ENCODE results near the gene SND1.

The SND1 gene

DNA sequence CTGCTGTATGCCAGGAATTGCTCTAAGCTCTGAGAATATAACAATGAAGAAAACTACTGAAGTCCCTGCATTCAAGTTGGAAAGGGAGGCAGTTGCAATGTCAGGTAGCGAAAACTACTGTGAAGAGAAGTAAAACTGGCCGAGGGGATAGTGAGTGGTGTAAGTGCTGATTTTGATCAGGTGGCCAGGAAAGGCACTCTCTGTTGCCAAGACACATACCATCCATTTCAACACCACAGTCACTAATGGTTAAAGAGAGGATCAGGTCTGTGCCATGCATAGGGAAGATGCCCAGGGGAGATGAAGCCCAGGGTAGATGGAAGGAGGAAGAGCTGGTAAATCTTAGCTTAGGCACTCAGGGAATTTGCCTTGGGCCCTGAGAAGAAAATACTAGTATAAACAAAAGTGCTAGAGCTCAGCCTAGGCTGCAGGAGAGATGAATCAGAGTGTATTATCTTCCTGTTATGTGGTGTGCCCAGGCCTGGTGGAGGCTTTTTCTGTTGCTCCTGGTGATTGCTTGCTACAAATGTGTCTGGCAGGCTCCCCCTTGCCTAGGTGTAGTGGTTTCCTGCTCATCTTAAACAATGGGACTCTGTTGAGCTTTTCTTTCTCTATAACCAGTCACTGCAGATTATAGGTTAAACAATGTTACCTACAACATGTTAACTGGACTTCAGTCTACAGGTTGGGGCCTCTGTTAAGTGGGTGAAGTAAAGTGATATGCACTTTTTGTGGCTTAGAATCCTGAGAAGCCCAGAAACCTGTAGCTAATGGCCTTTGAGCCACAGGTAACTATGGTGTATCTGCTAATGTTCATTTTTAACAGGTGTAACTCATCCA, 253.7 kb downstream of the SND1 start:
- peak; percentile 65 for DNase-seq (ENCODE audit: low read depth)

DNA sequence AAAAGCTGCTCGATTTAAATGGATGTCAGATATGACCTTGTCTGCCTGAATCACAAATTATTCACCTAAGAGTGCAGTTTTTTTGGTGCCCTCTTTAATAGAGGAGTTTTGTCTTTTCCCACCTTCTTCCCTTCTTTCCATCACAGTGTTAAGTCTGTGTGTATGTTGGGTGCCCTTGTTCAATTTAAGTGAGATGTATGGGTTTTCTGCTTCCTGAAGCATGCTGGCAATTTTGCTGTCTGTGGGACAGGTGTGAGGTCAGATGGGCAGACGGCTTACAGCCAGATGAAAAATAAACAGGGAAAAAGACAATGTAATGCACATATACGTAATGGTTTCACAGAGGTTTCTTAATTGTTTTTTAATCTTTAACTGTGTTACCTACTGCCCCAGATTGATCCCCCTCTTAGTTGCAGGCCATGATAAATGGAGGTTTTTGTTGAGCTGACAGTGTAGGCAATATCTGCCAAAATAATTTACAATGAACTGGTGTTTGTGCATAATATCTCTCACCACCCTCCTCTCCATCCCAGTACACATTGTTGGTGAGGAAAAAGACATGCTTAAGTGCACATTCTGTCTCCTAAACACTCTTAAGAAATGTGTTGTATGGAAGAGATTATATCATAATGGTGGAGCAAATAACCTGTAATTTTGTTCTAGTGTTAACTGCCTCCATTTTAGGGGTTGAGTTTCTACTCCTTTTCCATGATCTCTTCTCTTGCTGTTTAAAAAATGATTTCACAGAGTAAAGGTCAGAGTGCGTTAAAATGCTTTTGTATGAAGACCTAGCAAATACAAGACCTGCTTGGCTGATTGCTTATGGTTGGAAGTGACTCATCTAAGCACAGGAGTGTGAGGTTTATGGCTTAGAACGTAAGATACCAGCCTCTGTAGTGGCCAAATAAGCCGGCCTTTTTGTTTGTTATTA, 255.4 kb downstream of the SND1 start:
- DNase-seq (ENCODE audit: low read depth): peak; percentile 82

DNA sequence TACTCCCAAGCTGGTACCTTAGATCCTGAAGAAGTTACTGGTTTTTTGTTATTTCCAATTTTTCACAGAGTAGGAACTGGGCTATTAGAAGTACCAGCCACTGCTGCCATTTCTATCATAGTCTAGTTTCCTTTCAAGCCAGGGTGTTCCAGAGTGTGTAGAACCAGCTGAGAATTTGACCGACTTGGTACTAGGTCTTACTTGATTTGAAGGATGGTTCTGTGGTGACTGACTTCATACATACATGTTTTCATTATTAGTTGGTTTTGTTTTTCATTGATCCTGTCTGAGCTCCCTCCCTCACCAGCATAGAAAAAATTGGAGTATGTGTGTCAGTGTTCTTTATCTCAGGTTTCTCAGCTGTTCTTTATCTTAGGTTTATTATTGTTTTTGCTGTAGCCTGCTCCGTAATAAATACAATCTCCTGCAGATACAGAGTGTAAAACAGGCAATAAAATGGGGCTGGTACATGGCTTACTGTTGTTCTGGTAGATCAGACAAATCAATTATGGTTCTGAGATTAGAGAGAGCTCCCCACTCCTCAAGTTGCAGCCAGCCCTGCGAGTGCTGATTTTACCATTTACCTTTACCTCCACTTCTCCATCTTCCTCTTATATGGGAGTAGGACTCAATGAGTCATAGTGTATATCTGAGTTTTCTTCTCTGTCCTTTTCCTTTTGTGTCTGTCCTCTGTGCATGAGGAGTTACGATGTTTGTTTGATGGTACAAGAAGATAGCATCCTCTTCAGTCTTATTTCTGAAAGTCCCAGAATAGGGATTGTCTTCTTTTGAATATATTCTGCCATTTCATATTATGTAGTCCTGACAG, 256.6 kb downstream of the SND1 start:
- DNase-seq (ENCODE audit: low read depth): no peak

DNA sequence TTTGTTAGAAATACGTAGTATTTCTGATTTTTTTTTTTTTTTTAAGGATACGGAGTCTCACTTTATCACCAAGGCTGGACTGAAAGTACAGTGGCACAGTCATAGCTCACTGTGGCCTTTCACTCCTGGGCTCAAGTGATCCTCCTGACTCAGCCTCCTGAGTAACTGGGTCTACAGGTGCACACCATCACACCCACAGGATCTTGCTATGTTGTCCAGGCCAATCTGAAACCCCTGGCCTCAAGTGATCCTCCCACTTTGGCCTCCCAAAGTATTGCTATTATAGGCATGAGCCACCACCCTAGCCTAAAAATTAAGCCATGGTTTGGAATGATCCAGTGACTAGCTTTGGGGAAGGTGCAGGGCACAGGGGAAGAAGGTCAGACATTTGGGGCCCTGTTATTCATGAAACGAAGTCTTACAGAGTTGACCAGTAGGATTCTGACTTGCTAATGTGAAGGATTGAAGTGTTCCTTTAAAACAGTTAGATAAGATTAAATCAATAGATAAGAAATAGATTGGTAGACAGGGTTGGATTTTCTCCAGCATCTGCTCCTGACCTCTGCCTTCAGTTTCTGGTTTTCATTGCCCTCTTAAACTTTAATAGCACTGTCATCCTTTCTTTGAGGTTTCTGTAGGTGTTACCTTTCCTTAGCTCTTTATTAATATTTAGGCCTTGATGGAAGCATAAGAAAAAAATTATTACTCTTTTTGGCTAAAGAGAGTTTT, 257.6 kb downstream of the SND1 start:
- no peak for DNase-seq (ENCODE audit: low read depth)

DNA sequence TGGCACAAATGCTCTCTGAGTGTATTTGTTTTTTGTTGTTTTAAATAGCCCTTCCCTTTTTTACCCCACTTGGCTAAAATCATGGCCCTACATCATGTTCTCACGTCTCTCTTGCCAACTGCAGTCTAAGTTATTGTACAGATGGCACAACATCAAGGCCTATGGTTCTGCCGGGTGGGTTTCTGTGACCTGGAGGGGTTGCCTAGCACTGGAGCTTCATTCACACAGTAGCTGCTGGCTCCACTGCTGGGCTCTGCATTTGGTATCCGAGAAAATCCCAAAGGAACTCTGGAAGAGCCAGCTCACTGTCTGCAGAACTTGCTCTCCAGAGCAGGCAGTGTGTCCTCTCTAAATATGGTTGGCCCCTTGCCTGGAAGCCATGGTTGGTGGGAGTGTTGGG, 258.7 kb downstream of the SND1 start:
- DNase-seq (ENCODE audit: low read depth): no peak

DNA sequence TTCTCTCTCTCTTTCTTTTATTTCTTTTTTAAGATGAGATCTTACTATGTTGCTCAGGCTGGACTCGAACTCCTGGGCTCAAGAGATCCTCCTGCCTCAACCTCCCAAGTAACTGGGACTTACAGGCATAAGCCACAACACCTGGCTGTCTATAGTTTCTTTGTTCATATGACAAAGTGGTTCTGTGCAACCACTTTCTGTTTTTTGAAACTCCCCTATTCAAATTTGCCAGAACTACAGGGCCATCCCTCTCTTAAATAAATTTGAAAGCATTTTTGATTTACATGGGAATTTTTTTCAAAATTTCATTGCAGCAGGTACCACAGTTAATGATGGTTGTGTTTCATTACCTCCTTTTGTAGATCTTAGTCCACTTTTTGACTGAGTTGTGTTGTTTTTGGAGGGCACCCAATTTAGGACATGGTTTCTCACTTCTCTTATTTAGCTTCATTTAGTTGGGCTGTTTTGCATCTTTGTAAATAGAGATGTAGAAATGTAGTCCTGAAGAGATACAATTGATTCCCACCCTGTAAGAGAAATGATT, 260.0 kb downstream of the SND1 start:
- no peak for DNase-seq (ENCODE audit: low read depth)

DNA sequence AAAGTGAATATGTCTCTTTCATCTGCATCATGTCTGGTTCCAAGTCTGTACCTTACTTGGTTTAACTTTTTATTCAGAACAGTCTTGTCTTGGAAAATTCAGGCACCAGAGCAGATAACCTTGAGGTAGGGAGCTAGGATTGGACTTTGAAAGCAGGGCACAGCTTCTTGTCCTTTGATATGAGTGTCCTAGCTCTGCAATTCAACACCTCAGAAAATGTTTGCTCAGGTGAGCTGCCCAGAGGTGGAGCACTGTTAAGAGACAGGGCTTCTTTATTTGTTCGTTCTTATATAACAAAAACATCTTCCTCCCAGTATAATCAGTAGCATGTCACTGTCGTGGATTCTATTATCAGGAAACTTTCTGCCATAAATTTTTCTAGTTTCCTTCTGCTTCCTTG, 260.9 kb downstream of the SND1 start:
- DNase-seq (ENCODE audit: low read depth): no peak

DNA sequence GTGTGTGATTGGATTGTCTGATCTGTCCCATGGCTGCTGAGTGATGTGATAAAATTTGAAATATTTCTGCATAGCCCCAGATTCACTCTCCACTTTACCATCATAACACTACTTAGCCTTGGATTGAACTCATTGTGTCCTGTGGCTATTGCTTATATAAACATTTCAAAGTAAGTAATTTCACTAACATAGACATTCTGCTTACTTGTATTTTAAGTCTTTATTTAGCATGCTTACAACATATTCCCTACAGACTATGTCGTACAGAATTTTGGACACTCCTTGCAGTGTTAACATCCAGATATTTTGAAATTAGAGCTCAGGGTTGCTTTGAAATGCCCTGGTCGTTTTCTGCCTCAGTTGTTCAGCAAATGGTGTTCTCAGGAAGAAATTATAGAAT, 261.7 kb downstream of the SND1 start:
- no peak for DNase-seq (ENCODE audit: low read depth)

DNA sequence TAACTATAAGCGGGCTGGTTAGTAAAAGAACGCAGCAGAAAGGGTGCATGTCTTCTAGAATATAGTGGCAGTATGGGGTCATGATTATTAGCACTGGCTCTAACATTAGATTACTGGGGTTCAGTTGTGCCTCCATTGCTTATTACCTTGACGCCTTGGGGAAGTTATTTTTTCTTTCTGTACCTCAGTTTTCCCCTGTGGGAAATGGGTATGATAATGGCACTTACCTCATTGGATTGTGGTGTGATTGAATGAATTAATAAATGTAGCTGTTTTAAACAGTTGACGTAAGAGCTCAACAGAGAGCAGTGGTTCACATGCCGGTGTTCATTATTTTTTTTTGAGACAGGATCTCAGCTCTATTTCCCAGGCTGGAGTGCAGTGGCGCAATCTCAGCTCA, 262.7 kb downstream of the SND1 start:
- DNase-seq (ENCODE audit: low read depth): no peak

DNA sequence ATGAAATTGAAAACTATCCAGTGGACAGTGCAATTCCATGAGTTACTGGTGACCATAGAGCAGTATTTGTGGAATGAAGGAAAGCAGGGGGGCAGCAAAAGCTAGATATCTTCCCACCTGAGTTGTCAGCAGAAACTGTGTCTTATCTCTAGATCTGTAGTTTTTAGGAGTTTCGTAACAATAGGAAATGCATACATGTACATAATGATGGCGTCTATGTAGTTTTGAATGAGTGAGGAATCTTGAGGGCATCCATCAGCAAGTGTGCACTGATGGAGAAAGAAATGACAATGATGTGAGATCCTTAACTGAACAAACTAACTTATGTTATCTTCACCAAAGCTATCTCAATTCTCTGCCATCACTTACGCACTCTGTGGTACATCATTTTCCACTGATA, 264.7 kb downstream of the SND1 start:
- no peak for DNase-seq (ENCODE audit: low read depth)

DNA sequence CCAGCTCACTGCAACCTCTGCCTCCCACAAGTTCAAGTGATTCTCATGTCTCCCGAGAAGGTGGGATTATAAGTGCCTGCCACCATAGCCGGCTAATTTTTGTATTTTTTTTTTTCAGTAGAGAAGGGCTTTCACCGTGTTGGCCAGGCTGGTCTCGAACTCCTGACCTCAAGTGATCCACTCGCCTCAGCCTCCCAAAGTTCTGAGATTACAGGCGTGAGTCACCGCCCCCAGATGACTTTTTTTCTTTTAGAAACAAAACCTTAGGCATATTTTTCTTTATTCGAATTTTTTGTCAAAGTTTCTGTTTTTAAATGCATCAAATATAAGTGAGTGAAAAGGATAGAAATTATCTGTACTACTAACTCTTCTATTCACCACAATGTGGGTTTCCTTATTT, 266.1 kb downstream of the SND1 start:
- peak; percentile 35 for DNase-seq (ENCODE audit: low read depth)

DNA sequence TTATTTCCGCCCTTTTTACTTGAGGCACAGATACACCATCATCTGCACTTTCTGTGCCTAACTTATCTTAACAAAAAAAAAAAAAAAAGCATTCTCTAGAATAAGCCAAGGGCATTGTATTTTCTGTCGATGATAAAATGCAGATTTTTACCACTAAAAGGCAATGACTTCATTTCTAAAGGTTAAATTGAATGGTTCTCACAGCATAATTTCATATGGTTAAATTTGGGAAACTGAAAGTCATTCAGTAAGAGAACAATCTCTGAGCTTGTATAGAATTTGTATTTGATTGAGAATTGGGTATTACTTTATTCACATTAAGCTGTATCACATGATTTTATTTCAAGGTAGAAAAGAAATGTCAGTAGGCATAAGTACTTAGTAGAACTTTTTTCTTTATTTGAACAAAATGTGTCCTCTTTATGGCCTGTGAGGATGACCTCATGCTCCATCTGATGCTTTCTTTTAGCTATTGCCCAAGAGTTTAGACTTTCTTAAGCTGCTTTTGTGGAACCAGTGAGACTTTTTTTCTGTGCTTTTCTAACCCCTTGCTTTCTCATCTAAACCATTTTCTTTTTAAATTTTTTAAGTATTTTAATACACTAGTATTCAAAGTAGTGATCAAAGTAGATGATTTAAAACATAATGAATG, 268.9 kb downstream of the SND1 start:
- DNase-seq (ENCODE audit: low read depth): peak; percentile 80

DNA sequence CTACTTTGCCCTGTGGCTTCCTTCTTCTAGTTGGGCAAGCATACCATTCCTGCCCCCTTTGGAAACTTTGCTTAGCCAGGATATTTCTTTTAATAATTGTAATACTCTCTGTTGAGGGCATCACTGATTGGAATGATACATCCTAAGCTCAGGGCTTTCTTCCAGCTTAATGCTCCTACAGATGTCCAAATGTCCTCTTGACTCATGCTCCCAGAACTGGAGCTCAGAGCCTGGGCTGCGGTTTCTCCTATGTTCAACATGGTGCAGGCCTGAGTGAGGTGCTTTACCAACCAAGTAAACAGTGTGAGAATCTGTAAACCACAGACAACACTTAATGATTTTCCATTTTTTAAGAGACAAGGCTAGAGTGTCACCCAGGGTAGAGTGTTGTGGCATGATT, 270.7 kb downstream of the SND1 start:
- peak; percentile 80 for DNase-seq (ENCODE audit: low read depth)

DNA sequence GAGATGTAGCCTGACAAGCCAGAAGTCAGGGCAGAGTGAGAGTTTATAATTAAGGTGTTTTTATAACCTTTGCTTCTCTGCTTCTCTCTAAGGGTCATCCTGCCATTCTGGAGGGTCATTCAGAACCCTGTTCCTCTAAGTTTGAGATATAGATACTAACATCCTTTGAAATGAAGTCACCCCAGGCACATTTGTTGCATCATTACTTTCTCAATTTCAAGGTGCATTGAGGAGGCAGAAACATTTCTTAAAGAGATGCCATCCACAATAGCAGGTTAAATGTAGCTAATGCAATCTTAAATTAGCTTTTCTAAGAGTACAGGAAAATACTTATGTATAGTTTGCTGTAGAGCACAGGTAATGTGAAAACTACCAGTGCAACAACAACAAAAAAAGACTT, 272.9 kb downstream of the SND1 start:
- no peak for DNase-seq (ENCODE audit: low read depth)

DNA sequence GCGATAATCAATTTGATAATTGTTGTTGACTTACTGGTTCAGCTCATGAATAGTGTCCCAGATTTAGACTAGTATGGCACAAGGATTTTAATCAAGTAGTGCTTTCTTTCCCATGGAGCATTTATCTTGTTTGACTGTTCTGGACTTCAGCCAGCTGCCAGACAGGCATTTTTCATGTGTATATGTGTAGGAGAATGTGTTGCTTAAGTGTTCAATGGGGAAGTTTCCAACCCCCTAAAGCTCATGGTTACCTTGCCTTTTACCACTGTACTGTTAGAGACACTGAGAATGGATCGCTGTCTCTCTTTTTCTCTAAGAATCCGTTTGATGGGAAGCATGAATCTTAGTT, 275.3 kb downstream of the SND1 start:
- DNase-seq (ENCODE audit: low read depth): peak; percentile 75

DNA sequence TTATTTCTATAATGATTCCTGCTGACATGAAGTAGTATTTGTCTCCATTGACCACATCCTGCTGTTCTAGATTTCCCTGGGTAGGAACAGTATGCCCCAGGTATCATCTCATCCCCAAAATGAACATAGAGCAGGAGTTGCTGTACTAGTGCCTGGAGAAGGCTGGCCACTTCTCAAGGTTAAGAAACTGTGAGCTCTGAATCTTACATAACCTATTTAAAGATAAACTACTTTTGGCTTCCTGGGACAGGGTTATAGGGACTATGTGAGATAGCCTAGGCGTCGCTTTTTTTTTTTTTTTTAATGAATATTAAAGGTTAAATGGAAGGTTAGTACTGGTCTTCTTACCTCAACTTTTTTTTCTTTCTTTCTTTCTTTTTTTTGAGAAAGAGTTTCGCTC, 276.2 kb downstream of the SND1 start:
- no peak for DNase-seq (ENCODE audit: low read depth)

DNA sequence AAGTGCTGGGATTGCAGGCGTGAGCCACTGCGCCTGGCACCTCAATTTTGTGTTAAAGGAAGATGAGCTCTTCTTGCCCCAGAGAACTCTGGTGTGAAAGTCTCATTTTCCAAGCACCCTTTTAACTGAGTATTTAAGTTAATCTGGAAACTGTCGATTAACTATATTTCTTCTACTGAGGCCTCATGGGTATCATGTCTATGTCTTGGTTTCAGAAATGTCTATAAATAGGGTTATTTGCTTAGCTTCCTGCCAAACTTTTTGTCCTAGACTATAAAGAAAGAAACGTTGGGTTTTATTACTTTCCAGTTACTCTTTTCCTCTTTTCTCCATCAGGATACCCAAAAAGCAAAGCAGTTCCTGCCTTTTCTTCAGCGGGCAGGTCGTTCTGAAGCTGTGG, 276.9 kb downstream of the SND1 start:
- DNase-seq (ENCODE audit: low read depth): no peak

DNA sequence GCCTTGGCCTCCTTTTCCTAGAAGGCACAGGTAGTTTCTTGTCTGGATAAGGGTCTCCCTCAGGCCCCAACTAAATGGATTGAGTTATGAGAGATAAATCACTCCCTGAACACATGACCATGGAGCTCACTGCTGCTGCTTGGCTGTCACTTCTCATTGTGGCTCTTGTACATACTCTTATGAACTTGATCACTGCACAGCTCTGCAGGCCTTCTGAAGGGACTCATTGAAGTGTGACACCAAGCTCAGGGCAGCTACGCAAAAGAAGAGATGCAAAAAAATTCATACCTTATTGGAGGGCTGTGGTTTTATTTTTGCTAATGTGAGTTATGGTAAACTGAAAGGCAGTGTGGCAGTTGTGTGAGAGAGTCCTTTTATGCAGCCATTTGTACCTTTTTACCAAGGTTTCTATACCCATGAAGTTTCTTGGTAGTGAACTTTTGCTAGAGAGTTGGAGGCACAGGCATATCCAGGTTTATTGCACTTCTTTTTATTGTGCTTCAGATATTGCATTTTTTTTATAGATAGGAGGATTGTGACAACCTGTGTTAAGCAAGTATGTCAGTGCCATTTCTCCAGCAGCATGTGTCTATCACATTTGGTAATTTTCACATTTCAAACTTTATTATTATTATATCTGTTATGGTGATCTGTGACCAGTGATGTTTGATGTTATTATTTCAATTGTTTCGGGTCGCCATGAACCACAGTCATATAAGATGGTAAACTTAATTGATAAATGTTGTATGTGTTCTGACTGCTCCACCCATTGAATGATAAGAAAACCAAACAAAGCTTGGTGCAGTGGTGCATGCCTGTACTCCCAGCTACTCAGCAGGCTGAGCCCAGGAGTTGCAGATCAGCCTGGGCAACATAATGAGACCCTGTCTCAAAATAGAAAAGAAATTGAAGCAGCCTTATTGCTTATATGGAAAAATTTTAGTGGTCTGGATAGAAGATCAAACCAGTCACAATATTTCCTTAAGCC, 278.6 kb downstream of the SND1 start:
- no peak for DNase-seq (ENCODE audit: low read depth)

DNA sequence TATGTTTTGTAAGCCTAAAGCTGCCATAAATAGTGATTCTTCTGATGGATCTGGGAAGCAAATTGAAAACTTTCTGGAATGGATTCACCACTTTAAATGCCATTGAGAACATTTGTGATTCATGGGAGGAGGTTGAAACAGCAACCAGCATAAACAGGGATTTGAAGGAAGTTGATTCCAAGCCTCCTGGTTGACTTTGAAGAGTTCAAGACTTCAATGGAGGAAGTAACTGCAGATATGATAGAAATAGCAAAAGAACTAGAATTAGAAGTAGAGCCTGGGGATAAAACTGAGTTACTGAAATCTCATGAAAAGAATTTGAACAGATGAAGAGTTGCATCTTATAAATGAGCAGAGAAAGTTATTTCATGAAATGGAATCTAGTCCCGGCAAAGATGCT, 280.1 kb downstream of the SND1 start:
- no peak for DNase-seq (ENCODE audit: low read depth)

DNA sequence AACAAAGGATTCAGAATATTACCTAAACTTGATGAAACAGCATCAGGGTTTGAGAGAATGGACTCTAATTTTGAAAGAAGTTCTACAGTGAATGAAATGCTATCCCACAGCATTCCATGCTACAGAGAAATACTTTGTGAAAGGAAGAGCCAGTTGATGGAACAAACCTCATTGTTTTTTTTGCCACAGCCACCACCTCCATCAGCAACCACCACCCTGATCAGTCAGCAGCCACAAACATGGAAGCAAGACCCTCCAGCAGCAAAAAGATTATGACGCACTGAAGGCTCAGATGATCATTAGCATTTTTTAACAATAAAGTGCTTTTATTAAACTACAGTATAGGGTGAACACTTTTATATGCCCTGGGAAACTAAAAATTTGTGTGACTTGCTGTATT, 280.5 kb downstream of the SND1 start:
- DNase-seq (ENCODE audit: low read depth): no peak
